HepG2 (cell line): ENCODE measurements around the gene MRPL9. TPM values are rescaled to one million over a fixed set of nuclear protein-coding genes. Genes with fewer than 3 reads are reported as not detected.

Experiments
- HMG20A ChIP-seq: IDR thresholded peaks from 2 replicates; pipeline ENCODE4 v1.6.1; 2016; ENCODE audit warnings: borderline replicate concordance
- HOMEZ ChIP-seq: IDR thresholded peaks from 2 replicates; pipeline ENCODE4 v1.6.1; 2016; ENCODE audit warnings: low read depth
- ISL2 ChIP-seq: sonication (generic); formaldehyde crosslinking; IDR thresholded peaks from 2 replicates; pipeline ENCODE4 v1.5.0; 2020; ENCODE audit warnings: missing genetic modification reagents
- MXI1 ChIP-seq: IDR thresholded peaks from 3 replicates; pipeline ENCODE4 v1.6.1; 2012; ENCODE audit warnings: low read depth, low read length, inconsistent platforms, borderline replicate concordance
- NCOA1 ChIP-seq: sonication (generic); formaldehyde crosslinking; IDR thresholded peaks from 2 replicates; pipeline ENCODE4 v1.9.0; 2021; ENCODE audit warnings: missing genetic modification reagents
- NONO ChIP-seq, 2 experiments: fragments of 450-650 bp in 1 of 2; sonication (generic) in 1 of 2; formaldehyde crosslinking in 1 of 2; IDR thresholded peaks in 1 of 2; conservative IDR thresholded peaks in 1 of 2; 2 replicates each; pipeline versions ENCODE4 v1.6.1 to v1.8.0; 2017 to 2022; ENCODE audit warnings: mild to moderate bottlenecking in 1 of 2, missing genetic modification reagents in 1 of 2, moderate library complexity in 1 of 2
- NR2C2 ChIP-seq: sonication (generic); formaldehyde crosslinking; IDR thresholded peaks from 2 replicates; pipeline ENCODE4 v1.4.0; 2020; ENCODE audit warnings: missing genetic modification reagents, mild to moderate bottlenecking, moderate library complexity, borderline replicate concordance
- SNAI1 ChIP-seq: sonication (generic); formaldehyde crosslinking; IDR thresholded peaks from 2 replicates; pipeline ENCODE4 v1.5.0; 2020; ENCODE audit warnings: mild to moderate bottlenecking, missing genetic modification reagents, borderline replicate concordance
- STAG1 ChIP-seq: sonication (generic); formaldehyde crosslinking; IDR thresholded peaks from 2 replicates; pipeline ENCODE4 v1.4.0; 2020; ENCODE audit warnings: missing genetic modification reagents
- YEATS2 ChIP-seq: sonication (generic); formaldehyde crosslinking; IDR thresholded peaks from 2 replicates; pipeline ENCODE4 v1.4.0; 2020; ENCODE audit warnings: missing genetic modification reagents, borderline replicate concordance
- ZFP37 ChIP-seq: sonication (generic); formaldehyde crosslinking; IDR thresholded peaks from 2 replicates; pipeline ENCODE4 v1.4.0; 2020; ENCODE audit warnings: missing genetic modification reagents, borderline replicate concordance
- ZNF552 ChIP-seq: sonication (generic); formaldehyde crosslinking; IDR thresholded peaks from 2 replicates; pipeline ENCODE4 v1.9.0; 2022; ENCODE audit warnings: missing genetic modification reagents, mild to moderate bottlenecking, borderline replicate concordance
- ZNF577 ChIP-seq: sonication (generic); formaldehyde crosslinking; IDR thresholded peaks from 2 replicates; pipeline ENCODE4 v1.4.0; 2020; ENCODE audit warnings: mild to moderate bottlenecking, low read depth, missing genetic modification reagents, borderline replicate concordance
- ZNF709 ChIP-seq: sonication (generic); formaldehyde crosslinking; IDR thresholded peaks from 2 replicates; pipeline ENCODE4 v1.5.0; 2020; ENCODE audit warnings: mild to moderate bottlenecking, missing genetic modification reagents
- polyA plus RNA-seq, 8 experiments: library from polyadenylated mRNA; depleted of rRNA in 3 of 8; stranded (reverse) in 7 of 8; unstranded in 1 of 8; fragments of >200 nt; fragmentation: Illumina TruSeq in 4 of 8; extraction: Trizol in 4 of 8; gene quantifications; 2 replicates each; pipeline versions ENCODE4 v1.2.1 to v1.2.3, GENCODE V29; 2011 to 2016; ENCODE audit warnings: low read depth in 4 of 8, missing spikeins in 1 of 8, mixed read lengths in 1 of 8; ENCODE audit not compliant: insufficient read depth in 1 of 8
- total RNA-seq, 5 experiments: library from RNA; depleted of rRNA; stranded (reverse); fragments of >200 nt; fragmentation: Illumina TruSeq; extraction: Trizol; gene quantifications; 2 replicates each; pipeline ENCODE4 v1.2.3, GENCODE V29; 2016; ENCODE audit warnings: low read depth in 1 of 5
- TF ChIP-seq, protein P1 (sequence below): sonication (generic); formaldehyde crosslinking; IDR thresholded peaks from 2 replicates; pipeline ENCODE4 v1.5.0; 2020; ENCODE audit warnings: mild to moderate bottlenecking, missing genetic modification reagents, borderline replicate concordance
- TF ChIP-seq, protein P2 (sequence below): sonication (generic); formaldehyde crosslinking; IDR thresholded peaks from 2 replicates; pipeline ENCODE4 v1.8.0; 2022; ENCODE audit warnings: mild to moderate bottlenecking, missing genetic modification reagents; ENCODE audit not compliant: insufficient replicate concordance
- TF ChIP-seq, protein P3 (sequence below): sonication (generic); formaldehyde crosslinking; IDR thresholded peaks from 2 replicates; pipeline ENCODE4 v1.5.1; 2020; ENCODE audit warnings: mild to moderate bottlenecking, missing genetic modification reagents

MRPL9 gene
- total and polyA plus RNA-seq, 2 of the 13 experiments (the other 11 are each of a cell fraction or from before 2014, with no cell fraction given): 72.1 to 107 TPM

DNA sequence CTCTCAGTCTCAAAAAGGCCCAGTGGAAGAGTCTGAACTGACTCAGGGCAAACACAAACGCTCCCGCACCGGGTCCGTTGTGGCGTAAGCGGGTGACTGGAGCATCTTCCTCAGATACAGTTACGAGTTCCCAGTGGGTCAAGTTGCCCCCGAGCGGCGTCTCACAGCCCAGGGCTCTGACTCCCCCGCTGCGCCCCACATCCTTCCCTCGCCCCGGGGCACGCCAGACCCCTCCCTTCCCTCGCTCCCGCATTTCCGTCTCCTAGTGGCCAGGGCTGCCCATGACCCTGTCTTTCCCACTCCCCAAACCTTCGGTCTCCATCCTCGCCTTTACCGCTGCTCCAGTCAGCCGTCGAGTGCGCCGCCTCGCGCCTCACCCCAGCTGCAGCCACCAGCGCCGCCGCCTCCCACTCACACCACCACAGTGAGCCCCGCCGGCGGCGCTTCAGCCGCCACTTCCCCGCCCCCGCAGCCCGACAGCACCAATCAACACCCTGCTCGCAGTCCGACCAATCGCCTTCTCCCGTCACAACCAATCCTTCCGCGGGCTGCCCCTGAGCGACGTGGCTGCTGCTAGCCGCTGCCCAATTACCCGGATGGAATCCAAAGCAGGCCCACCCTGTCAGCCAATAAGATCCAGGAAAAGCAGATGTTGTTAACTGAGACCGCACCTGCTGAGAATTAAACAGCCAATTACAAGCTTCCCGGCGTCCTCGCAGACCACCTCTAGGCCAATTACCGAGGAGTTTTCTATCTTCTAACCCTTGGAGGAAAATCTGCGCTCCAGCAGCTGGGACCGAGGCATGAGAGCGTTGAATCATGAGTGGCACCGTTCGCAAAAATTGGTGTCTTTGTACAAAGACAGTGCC is 27.0 kb upstream of the MRPL9 start, which contains the start of gene TDRKH (continued):
- TF ChIP-seq, protein P1, sequence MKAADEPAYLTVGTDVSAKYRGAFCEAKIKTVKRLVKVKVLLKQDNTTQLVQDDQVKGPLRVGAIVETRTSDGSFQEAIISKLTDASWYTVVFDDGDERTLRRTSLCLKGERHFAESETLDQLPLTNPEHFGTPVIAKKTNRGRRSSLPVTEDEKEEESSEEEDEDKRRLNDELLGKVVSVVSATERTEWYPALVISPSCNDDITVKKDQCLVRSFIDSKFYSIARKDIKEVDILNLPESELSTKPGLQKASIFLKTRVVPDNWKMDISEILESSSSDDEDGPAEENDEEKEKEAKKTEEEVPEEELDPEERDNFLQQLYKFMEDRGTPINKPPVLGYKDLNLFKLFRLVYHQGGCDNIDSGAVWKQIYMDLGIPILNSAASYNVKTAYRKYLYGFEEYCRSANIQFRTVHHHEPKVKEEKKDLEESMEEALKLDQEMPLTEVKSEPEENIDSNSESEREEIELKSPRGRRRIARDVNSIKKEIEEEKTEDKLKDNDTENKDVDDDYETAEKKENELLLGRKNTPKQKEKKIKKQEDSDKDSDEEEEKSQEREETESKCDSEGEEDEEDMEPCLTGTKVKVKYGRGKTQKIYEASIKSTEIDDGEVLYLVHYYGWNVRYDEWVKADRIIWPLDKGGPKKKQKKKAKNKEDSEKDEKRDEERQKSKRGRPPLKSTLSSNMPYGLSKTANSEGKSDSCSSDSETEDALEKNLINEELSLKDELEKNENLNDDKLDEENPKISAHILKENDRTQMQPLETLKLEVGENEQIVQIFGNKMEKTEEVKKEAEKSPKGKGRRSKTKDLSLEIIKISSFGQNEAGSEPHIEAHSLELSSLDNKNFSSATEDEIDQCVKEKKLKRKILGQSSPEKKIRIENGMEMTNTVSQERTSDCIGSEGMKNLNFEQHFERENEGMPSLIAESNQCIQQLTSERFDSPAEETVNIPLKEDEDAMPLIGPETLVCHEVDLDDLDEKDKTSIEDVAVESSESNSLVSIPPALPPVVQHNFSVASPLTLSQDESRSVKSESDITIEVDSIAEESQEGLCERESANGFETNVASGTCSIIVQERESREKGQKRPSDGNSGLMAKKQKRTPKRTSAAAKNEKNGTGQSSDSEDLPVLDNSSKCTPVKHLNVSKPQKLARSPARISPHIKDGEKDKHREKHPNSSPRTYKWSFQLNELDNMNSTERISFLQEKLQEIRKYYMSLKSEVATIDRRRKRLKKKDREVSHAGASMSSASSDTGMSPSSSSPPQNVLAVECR: peak; percentile 86
- TF ChIP-seq ZFP37 (CRISPR knock-in tag): peak; percentile 59; the same call in 1 of the 2 replicates
- TF ChIP-seq NONO (IDR thresholded peaks at IDR 0.05): no peak
- peak; percentile 92 for TF ChIP-seq NONO (CRISPR knock-in tag; conservative IDR thresholded peaks at IDR 0.05)
- TF ChIP-seq YEATS2 (CRISPR knock-in tag): peak; percentile 60
- TF ChIP-seq ISL2: 0 out of 2 replicates have a peak, but pooled peaks have one; percentile 70
- no peak for TF ChIP-seq HOMEZ (CRISPR knock-in tag)
- peak; percentile 43; the same call in 1 of the 2 replicates for TF ChIP-seq NR2C2
- TF ChIP-seq, protein P2, sequence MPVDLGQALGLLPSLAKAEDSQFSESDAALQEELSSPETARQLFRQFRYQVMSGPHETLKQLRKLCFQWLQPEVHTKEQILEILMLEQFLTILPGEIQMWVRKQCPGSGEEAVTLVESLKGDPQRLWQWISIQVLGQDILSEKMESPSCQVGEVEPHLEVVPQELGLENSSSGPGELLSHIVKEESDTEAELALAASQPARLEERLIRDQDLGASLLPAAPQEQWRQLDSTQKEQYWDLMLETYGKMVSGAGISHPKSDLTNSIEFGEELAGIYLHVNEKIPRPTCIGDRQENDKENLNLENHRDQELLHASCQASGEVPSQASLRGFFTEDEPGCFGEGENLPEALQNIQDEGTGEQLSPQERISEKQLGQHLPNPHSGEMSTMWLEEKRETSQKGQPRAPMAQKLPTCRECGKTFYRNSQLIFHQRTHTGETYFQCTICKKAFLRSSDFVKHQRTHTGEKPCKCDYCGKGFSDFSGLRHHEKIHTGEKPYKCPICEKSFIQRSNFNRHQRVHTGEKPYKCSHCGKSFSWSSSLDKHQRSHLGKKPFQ: peak; percentile 79
- TF ChIP-seq ZNF709 (CRISPR knock-in tag): peak; percentile 80
- TF ChIP-seq MXI1: peak; percentile 58; the same call in 2 of the 3 replicates
- TF ChIP-seq SNAI1: no peak
- TF ChIP-seq ZNF552: no peak
- TF ChIP-seq STAG1: peak; percentile 28; the same call in 1 of the 2 replicates
- no peak for TF ChIP-seq NCOA1
- TF ChIP-seq ZNF577 (CRISPR knock-in tag): no peak
- TF ChIP-seq HMG20A (CRISPR knock-in tag): 0 out of 2 replicates have a peak, but pooled peaks have one; percentile 19
- TF ChIP-seq, protein P3, sequence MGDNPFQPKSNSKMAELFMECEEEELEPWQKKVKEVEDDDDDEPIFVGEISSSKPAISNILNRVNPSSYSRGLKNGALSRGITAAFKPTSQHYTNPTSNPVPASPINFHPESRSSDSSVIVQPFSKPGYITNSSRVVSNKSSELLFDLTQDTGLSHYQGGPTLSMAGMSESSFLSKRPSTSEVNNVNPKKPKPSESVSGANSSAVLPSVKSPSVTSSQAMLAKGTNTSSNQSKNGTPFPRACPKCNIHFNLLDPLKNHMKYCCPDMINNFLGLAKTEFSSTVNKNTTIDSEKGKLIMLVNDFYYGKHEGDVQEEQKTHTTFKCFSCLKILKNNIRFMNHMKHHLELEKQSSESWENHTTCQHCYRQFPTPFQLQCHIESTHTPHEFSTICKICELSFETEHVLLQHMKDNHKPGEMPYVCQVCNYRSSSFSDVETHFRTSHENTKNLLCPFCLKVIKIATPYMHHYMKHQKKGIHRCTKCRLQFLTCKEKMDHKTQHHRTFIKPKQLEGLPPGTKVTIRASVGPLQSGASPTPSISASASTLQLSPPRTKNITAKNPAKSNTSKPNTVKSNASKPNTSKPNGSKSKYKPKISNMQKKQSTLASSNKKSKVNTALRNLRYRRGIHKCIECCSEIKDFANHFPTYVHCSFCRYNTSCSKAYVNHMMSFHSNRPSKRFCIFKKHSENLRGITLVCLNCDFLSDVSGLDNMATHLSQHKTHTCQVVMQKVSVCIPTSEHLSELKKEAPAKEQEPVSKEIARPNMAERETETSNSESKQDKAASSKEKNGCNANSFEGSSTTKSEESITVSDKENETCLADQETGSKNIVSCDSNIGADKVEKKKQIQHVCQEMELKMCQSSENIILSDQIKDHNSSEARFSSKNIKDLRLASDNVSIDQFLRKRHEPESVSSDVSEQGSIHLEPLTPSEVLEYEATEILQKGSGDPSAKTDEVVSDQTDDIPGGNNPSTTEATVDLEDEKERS: peak; percentile 69; the same call in 1 of the 2 replicates
